Osteocyte (in vitro differentiated cells): ENCODE data around the gene PELI2. TPM values are rescaled to one million over a fixed set of nuclear protein-coding genes. Genes with fewer than 3 reads are reported as not detected.

Source experiments
- DNase-seq: peaks from one replicate; pipeline ENCODE4 v3.0.0; 2021; ENCODE audit warnings: mixed read lengths; ENCODE audit not compliant: unreplicated experiment; ENCODE audit errors: extremely low spot score
- H3K27ac Mint-ChIP-seq: one replicate; pipeline ENCODE4 v1.8.0; 2021; ENCODE audit warnings: mild to moderate bottlenecking, mixed read lengths; ENCODE audit not compliant: unreplicated experiment
- H3K27me3 Mint-ChIP-seq: one replicate; pipeline ENCODE4 v1.8.0; 2021; ENCODE audit warnings: mixed read lengths; ENCODE audit not compliant: unreplicated experiment
- H3K36me3 Mint-ChIP-seq: one replicate; pipeline ENCODE4 v1.8.0; 2021; ENCODE audit warnings: mixed read lengths; ENCODE audit not compliant: unreplicated experiment
- H3K4me1 Mint-ChIP-seq: one replicate; pipeline ENCODE4 v1.8.0; 2021; ENCODE audit warnings: mixed read lengths; ENCODE audit not compliant: unreplicated experiment
- H3K4me3 Mint-ChIP-seq: one replicate; pipeline ENCODE4 v1.8.0; 2021; ENCODE audit warnings: mild to moderate bottlenecking, moderate library complexity, mixed read lengths; ENCODE audit not compliant: unreplicated experiment
- H3K9me3 Mint-ChIP-seq: one replicate; pipeline ENCODE4 v1.8.0; 2021; ENCODE audit warnings: mixed read lengths; ENCODE audit not compliant: unreplicated experiment
- CTCF ChIP-seq: fragments of 200-600 bp; sonication (generic); IDR thresholded peaks from 2 replicates; pipeline ENCODE4 v1.5.0; 2021; ENCODE audit warnings: antibody characterized with exemption, mild to moderate bottlenecking, moderate library complexity
- total RNA-seq: library from RNA; stranded (reverse); gene quantifications from 2 replicates; pipeline ENCODE4 v1.2.1, GENCODE V29; 2021

PELI2 gene
- total RNA-seq, 1 donor from 2014 or later: 15.0 TPM

- peaks cover 32% of the 10 kb centered on the region for H3K4me1 Mint-ChIP-seq
- TF ChIP-seq CTCF: no peak
- no peaks in the 10 kb centered on the region for H3K9me3 Mint-ChIP-seq
- no peaks in the 10 kb centered on the region for H3K27me3 Mint-ChIP-seq
- no peak for DNase-seq
- no peak overlapping the region for H3K4me3 Mint-ChIP-seq
- no peak overlapping the region for H3K27ac Mint-ChIP-seq
- H3K36me3 Mint-ChIP-seq: no peaks in the 10 kb centered on the region
These were observed 30.0 kb downstream of the PELI2 start for GRCh38 chr14:56147986-56148901.

- Mint-ChIP-seq H3K36me3 (no peaks in the 10 kb centered on the region), H3K4me3 (no peak overlapping the region), H3K27ac (no peak overlapping the region), H3K4me1 (peaks cover 36% of the 10 kb centered on the region), H3K9me3 (no peaks in the 10 kb centered on the region), H3K27me3 (no peaks in the 10 kb centered on the region)
- TF ChIP-seq CTCF: no peak
- DNase-seq: no peak
These were observed 30.9 kb downstream of the PELI2 start for GRCh38 chr14:56149151-56149550.

DNA sequence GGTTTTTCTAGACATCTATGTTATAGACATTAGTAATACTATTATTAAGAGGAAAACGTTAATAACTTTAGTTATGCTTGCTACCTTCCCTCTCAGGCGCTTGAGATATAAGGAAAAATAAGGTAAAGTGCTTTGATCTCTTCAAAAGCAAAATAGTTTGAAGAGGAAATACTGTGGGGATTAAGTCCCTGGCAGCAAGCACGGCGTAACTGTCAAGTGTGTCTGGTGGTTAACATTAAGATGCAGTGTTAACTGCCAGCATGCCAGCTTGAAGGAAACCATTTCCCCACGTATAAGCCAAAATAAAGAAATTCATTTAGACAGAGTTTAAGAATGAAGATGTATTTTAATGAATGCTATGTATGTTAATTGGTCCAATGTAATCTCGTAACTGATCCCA lies 31.8 kb downstream of the PELI2 start:
- Mint-ChIP-seq H3K27me3 (no peaks in the 10 kb centered on the region), H3K4me3 (no peak overlapping the region), H3K9me3 (no peaks in the 10 kb centered on the region), H3K4me1 (peaks cover 36% of the 10 kb centered on the region), H3K27ac (no peak overlapping the region), H3K36me3 (no peaks in the 10 kb centered on the region)
- TF ChIP-seq CTCF: no peak
- DNase-seq: no peak

GRCh38 chr14:56150645-56151345 lies 32.6 kb downstream of the PELI2 start:
- Mint-ChIP-seq H3K27me3 (no peaks in the 10 kb centered on the region), H3K4me1 (peaks cover 32% of the 10 kb centered on the region), H3K4me3 (no peak overlapping the region), H3K36me3 (no peaks in the 10 kb centered on the region), H3K9me3 (no peaks in the 10 kb centered on the region), H3K27ac (no peak overlapping the region)
- TF ChIP-seq CTCF: no peak
- no peak for DNase-seq

GRCh38 chr14:56152221-56152620 lies 34.0 kb downstream of the PELI2 start:
- TF ChIP-seq CTCF: no peak
- H3K9me3 Mint-ChIP-seq: no peaks in the 10 kb centered on the region
- no peaks in the 10 kb centered on the region for H3K27me3 Mint-ChIP-seq
- peaks cover 27% of the 10 kb centered on the region for H3K4me1 Mint-ChIP-seq
- H3K27ac Mint-ChIP-seq: no peak overlapping the region
- H3K36me3 Mint-ChIP-seq: no peaks in the 10 kb centered on the region
- DNase-seq: no peak
- H3K4me3 Mint-ChIP-seq: no peak overlapping the region
